A673 (cell line): ENCODE measurements around the gene DLD. TPM values are rescaled to one million over a fixed set of nuclear protein-coding genes. Genes with fewer than 3 reads are reported as not detected.

Source experiments
- BruUV-seq: library from RNA; stranded (reverse); fragments of 400-500 nt; replicated peaks from 2 replicates; lab custom pipeline; 2021; lab: Mats Ljungman, UMichigan
- CTCF ChIA-PET: fragments of 300-600 bp; sonication (Branson Sonifier 250); formaldehyde crosslinking; loops from one replicate; lab custom pipeline; 2022; ENCODE audit warnings: antibody characterized with exemption; lab: Charles Lee
- POLR2A ChIA-PET: fragments of 300-600 bp; sonication (Branson Sonifier 250); formaldehyde crosslinking; loops from one replicate; lab custom pipeline; 2022; ENCODE audit warnings: antibody characterized with exemption; ENCODE audit not compliant: low non-redundant PET; lab: Charles Lee
- DNase-seq: peaks from one replicate; pipeline ENCODE4 v3.0.0-alpha.2; 2015; ENCODE audit warnings: low spot score
- H3K27ac ChIP-seq: fragments of 200-600 bp; sonication (generic); 2 replicates; pipeline ENCODE4 v1.5.1; 2016; ENCODE audit warnings: mixed run types, low read depth, mild to moderate bottlenecking, mixed read lengths, antibody characterized with exemption, low read length; ENCODE audit not compliant: poor library complexity, severe bottlenecking
- H3K27me3 ChIP-seq: fragments of 200-600 bp; sonication (generic); replicated peaks from 2 replicates; pipeline ENCODE4 v1.6.1; 2017; ENCODE audit warnings: mixed run types, low read depth, mild to moderate bottlenecking, mixed read lengths, antibody characterized with exemption, low read length; ENCODE audit not compliant: insufficient read depth, poor library complexity
- H3K36me3 ChIP-seq: fragments of 200-600 bp; sonication (generic); 2 replicates; pipeline ENCODE4 v1.6.1; 2016; ENCODE audit warnings: mixed run types, mild to moderate bottlenecking, mixed read lengths, antibody characterized with exemption, low read length; ENCODE audit not compliant: insufficient read depth, poor library complexity, severe bottlenecking
- H3K4me1 ChIP-seq: fragments of 200-600 bp; sonication (generic); 2 replicates; pipeline ENCODE4 v1.6.1; 2017; ENCODE audit warnings: mixed run types, mild to moderate bottlenecking, mixed read lengths, antibody characterized with exemption, low read length; ENCODE audit not compliant: insufficient read depth, poor library complexity, severe bottlenecking
- H3K4me3 ChIP-seq: fragments of 200-600 bp; sonication (generic); 2 replicates; pipeline ENCODE4 v1.5.1; 2016; ENCODE audit warnings: low read depth, mixed run types, mild to moderate bottlenecking, mixed read lengths, low read length; ENCODE audit not compliant: poor library complexity, severe bottlenecking
- H3K9me3 ChIP-seq: fragments of 200-600 bp; sonication (generic); 2 replicates; pipeline ENCODE4 v1.6.1; 2016; ENCODE audit warnings: mixed run types, low read depth, mild to moderate bottlenecking, mixed read lengths, antibody characterized with exemption, low read length; ENCODE audit not compliant: poor library complexity, severe bottlenecking
- CTCF ChIP-seq: fragments of 300-800, 200-600 bp; sonication (generic); conservative IDR thresholded peaks from 2 replicates; pipeline ENCODE4 v1.5.1; 2017; ENCODE audit warnings: low read depth, mild to moderate bottlenecking, antibody characterized with exemption, low read length, moderate library complexity, mixed read lengths
- EZH2 ChIP-seq: fragments of 200-600 bp; sonication (generic); IDR thresholded peaks from 2 replicates; pipeline ENCODE4 v1.6.1; 2017; ENCODE audit warnings: borderline replicate concordance, low read depth, mild to moderate bottlenecking, mixed read lengths, antibody characterized with exemption, low read length; ENCODE audit not compliant: poor library complexity, severe bottlenecking
- intact Hi-C: fragments of 100-400 bp; cut with micrococcal nuclease; formaldehyde crosslinking; loops from one replicate; pipeline ENCODE4 v1.10.0; 2022; ENCODE audit not compliant: unreplicated experiment
- total RNA-seq: library from RNA; stranded (reverse); gene quantifications from 2 replicates; pipeline ENCODE4 v1.2.3, GENCODE V29; 2021

Gene DLD
- total RNA-seq, 1 experiment from 2014 or later, result 121 TPM

GRCh38 chr7:107865956-107866775 is 24.8 kb upstream of the DLD start:
- Histone ChIP-seq H3K27me3 (no peaks in the 10 kb centered on the region), H3K27ac (no peak overlapping the region), H3K4me1 (no peaks in the 10 kb centered on the region), H3K4me3 (no peak overlapping the region), H3K9me3 (no peaks in the 10 kb centered on the region), H3K36me3 (no peaks in the 10 kb centered on the region)
- ChIA-PET CTCF (no interaction called here), POLR2A (no interaction called here)
- intact Hi-C loops, result no loop called here
- BruUV-seq, result no TSS peak
- DNase-seq, result no peak
- no peak for TF ChIP-seq EZH2
- TF ChIP-seq CTCF, result no peak

GRCh38 chr7:107867858-107868466 is 23.0 kb upstream of the DLD start:
- no peak for DNase-seq
- BruUV-seq, result no TSS peak
- TF ChIP-seq EZH2, result no peak
- TF ChIP-seq CTCF, result no peak
- no peaks in the 10 kb centered on the region for H3K9me3 ChIP-seq
- intact Hi-C loops, result no loop called here
- ChIA-PET POLR2A (no interaction called here), CTCF (no interaction called here)
- H3K27me3 ChIP-seq, result no peaks in the 10 kb centered on the region
- no peaks in the 10 kb centered on the region for H3K36me3 ChIP-seq
- H3K4me1 ChIP-seq, result no peaks in the 10 kb centered on the region
- H3K4me3 ChIP-seq, result no peak overlapping the region
- H3K27ac ChIP-seq, result no peak overlapping the region

GRCh38 chr7:107870427-107871000 is 20.5 kb upstream of the DLD start:
- ChIA-PET CTCF (no interaction called here), POLR2A (no interaction called here)
- Histone ChIP-seq H3K27ac (no peak overlapping the region), H3K4me1 (peaks cover 8% of the 10 kb centered on the region), H3K9me3 (no peaks in the 10 kb centered on the region), H3K36me3 (no peaks in the 10 kb centered on the region), H3K4me3 (no peak overlapping the region), H3K27me3 (no peaks in the 10 kb centered on the region)
- no TSS peak for BruUV-seq
- DNase-seq, result no peak
- intact Hi-C loops, result loop anchor here (5.0 to 10.0 kb wide), 3 partner anchors 668 to 926 kb away; no protein-coding TSS in a partner anchor
- TF ChIP-seq CTCF, result no peak
- TF ChIP-seq EZH2, result no peak
